CD4-positive, alpha-beta T cell treated with Interleukin-6 for 4 hours (primary cell): ENCODE results near the gene OTULIN.

ENCODE experiments used
- DNase-seq: peaks from one replicate; pipeline ENCODE4 v3.0.0-alpha.2; 2020; ENCODE audit warnings: mixed read lengths

OTULIN gene

DNA sequence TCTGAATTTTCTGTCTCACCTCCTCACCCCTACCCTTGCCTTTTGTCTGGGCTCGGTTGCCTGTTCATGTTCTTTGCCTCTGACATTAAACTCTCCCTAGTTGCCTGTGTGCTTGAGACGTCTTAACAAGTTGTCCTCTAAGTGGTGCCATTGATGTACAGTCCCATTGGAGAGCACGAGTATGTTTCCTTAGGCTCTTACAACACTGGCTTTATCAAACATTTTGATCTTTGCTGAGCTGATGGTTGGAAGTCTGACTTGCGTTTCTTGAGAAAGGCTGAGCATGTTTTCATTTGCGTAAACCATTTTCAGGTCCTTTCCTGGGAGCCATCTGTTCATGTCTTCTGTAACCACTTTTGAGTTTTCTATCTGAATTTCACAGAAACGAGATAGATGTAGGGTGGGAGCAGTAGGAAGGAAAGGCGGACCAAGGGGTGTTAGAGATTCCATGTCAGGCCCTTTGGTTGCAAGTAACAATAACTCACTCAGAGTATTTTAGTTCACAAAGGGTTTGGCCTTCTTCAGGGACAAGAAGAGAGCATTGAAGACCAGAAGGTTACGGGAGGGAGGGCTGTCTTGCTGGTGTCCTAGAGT, 35.4 kb downstream of the OTULIN start:
- DNase-seq = no peak

DNA sequence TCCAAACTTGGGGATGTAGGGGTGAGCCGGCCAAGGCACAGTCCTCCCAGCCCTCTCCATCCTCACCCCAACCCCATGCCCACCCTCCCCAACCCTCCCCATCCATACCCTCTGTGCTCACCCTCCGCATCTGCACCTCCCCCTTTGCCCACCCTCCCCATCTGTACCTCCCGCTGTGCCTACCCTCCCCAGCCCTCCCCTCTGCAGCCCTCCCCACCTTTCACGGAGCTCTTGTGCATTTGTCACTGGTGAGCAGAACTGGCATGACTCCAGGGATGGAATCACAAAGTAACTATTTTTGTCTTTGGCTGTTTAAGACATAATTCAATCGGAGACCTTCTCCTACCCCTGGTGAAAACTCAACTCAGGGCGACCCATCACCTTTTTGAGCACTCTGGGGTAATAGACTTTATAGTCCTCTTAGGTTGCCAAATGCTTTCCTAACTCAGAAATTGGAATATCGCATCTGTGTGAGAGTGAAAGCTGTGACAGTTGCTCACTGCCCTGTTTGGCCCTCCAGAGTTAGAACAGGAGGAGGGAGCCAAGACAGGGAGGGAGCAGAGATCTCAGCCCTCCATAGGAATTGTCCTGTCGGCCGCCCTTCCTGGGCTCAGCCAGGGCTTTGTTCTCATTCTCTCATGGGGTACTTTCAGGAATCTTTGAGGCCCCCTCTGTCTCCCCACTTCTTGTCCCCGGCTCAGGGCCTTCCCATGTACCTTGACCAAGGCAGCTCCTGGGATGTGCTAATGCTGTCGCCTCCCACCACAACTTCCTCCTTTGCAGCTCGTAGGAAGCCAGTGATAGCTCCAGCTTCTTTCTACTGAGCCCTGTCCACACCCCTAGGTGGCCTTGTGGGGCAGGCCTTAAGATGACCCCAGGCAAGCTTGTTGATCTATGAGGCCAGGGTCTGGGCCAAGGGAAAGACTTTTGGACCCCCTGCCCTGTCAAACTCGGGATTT, 36.2 kb downstream of the OTULIN start:
- no peak for DNase-seq

DNA sequence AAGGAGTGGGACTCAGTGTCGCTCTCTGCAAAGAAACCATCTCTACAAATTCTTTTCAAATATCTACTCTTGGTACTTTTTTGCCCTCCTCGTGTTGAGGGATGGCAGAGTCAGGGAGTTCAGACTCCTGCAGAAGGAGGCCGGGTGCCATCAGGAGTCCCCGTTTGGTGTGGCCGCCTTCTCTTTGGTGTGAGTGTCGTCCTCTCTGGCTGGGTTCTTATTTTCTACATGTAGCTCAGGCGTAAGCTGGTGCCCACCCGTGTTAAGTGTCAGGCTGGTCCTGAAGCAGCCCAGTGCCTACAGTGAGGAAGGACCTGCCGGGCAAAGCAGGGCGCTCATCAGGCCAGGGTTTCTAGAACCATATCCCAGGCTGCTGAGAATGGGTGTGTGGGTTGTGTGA, 37.0 kb downstream of the OTULIN start:
- DNase-seq = no peak

DNA sequence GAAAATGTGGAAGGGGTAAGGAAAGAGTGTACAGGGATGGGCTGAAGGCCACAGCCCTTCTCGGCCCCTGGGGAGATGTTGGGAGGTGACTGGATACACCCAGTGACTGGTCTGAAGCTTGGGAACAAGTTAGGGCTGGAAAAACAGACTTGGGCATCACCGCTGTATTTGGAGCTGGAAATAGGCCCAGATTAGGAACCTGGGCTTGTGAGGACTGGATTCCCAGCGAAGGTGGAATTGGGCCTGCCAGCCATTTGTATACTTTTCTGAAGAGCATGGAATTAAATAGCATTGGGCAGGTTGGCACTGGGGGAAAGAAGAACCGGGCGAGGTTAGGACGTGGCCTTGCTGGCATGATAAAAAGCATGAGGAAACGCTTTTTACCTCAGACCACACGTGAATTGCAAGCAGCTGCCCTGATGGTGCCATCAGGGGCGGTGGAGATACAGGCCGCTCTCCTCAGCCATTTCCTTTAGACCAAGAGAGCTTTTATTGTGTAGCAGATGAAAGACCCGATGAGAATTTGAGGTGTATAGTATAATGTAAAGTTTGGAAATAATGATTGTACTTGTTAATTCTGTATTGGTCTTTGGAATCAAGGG, 37.8 kb downstream of the OTULIN start:
- no peak for DNase-seq

DNA sequence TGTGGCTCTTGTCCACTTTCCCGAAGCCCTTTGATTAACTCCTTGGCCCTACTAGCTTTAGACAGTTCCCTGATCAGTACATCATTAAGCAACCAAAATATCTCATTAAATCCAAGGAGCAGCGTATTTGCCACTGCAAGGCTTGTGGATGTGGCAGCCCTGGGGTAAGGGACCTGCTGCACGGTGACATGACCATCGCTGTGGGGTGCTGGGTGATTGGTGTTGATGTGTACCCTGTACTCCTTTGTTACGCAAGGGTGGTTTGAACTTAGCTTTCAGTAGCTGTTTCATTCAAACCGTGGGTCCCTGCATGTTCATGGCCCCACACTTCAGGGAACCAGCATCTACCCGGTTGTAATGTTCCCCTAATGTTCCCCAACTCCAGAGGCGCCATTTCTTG, 41.0 kb downstream of the OTULIN start:
- DNase-seq = no peak

DNA sequence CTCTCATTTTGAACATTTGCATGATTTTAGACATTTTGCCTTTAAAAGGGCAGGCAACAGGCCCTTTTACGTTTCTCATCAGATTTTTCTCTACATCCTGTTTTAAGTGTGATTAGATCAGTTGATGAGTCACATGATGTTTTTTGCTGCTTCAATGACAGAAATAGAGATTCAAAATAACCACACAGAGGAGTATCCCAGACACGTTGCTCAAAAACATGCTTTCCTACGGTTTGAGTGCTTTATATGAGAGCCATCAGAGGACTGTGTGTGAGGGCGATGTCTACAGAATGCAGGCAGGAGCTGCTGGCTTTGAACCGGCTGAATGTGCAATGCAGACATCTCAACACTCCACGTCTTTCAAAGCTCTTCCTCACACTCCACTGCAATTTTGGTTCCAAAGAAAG, 42.1 kb downstream of the OTULIN start:
- peak; percentile 75 for DNase-seq

DNA sequence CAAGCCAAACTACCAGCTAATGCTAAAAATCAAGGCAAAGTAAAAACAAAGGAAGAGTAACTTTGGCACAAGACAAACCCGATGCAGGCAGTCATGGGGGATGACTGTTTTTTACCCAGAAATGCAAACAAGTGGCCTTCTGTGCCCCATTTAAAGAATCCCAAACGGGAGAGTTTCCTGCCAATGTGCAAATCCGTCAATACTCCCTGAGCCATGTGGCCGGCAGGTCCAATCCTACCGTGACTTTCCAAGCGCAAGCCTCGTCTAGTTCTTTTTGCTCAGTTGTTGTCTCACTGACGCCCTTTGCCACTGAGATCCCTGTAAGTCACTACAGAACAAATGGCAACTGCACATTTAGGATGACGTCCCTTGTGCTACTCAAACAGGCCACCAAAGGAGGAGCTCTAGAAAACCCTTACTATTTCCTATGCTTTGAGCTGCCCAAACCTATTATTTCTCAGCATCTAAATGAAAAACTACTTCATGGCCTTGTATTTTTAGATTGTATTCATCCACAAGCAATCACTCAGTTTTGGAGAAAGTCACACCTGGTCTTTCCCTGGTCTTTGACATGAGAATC, 43.4 kb downstream of the OTULIN start:
- no peak for DNase-seq

DNA sequence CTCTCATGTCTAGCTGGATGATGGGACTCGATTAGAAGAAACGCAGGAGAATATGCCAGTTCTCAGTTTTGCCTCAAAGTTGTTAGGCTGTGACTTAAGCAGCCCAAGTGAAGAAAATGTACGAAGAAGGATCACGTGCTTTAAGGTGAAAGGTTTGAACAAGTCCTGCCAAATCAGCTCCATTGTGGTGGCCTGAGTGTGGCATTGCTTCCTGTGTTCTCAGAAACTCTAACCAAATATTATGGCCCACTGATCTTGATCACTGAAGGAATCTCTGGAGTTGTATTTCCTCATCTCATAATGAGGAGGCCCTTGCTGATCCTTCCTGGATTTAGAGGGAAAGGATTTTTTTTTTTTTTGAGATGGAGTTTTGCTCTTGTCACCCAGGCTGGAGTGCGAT, 44.0 kb downstream of the OTULIN start:
- no peak for DNase-seq

DNA sequence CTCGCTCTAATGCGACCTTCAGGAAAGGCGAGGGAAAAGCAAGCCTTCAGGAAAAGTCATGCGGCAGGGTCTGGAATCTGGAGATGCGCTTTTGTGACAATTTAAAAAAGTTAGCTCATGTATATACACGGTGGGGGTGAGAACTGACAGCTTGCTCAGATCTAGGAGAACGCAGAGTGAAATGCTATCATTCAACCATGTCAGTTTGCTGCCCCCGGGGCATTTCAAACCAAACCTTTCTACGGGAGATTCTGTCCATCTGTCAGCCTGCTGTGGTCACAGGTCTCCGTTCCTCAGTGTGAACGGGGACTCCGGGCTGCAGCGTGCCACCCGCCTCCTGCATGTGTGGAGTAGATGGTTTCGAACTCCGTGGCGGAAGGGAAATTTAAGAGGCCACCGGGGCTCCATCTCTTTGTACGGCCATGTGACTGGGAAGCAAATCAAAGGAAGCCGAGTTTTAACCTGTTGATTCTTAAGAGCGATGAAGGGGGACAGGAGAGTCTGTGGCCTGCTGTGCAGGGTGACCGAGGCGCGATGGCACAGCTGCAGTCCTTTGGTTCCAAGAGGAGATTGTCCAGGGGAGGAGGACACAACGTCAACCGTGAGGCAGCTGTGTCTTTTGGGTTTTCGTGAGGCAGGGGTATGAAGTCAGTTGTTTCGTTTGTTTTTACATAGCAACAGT, 45.9 kb downstream of the OTULIN start:
- DNase-seq = no peak

DNA sequence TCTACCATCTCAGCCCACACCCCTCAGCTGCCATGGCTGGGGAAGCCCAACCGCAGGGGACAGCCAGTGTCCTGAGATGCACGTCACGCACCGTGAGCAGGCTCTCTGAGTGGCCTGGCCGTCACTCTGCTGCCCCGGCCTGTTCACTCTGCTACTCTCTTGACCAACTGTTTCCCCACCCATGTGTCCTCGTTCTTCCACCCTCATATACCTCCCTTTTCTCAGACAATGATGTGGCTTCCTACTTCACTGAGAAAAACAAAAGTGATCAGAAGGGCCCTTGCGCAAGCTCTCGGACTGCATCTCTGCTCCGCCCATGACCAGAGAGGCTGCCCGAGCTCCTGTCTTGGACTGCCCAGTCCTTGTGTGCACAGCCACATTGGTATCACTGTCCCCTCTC, 47.6 kb downstream of the OTULIN start:
- no peak for DNase-seq

DNA sequence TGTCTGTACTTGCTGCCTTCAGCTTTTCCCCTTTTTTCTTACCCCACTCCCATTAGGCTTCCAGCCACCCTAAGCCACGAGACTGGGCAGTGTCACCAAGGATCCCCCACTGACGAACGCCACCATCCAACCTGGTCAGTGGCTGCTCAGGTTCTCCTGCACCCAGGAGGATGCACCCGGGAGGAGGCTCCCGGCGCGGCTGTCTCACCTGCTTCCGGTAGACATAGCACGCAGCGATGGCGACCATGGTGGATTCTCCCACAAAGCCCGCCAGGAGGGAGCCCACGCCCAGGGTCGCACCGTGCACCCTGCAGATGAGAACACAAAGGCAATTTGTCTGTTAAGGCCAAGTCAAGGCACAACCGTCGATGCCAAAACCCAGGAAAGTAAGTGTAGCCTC, 48.1 kb downstream of the OTULIN start:
- DNase-seq = no peak

DNA sequence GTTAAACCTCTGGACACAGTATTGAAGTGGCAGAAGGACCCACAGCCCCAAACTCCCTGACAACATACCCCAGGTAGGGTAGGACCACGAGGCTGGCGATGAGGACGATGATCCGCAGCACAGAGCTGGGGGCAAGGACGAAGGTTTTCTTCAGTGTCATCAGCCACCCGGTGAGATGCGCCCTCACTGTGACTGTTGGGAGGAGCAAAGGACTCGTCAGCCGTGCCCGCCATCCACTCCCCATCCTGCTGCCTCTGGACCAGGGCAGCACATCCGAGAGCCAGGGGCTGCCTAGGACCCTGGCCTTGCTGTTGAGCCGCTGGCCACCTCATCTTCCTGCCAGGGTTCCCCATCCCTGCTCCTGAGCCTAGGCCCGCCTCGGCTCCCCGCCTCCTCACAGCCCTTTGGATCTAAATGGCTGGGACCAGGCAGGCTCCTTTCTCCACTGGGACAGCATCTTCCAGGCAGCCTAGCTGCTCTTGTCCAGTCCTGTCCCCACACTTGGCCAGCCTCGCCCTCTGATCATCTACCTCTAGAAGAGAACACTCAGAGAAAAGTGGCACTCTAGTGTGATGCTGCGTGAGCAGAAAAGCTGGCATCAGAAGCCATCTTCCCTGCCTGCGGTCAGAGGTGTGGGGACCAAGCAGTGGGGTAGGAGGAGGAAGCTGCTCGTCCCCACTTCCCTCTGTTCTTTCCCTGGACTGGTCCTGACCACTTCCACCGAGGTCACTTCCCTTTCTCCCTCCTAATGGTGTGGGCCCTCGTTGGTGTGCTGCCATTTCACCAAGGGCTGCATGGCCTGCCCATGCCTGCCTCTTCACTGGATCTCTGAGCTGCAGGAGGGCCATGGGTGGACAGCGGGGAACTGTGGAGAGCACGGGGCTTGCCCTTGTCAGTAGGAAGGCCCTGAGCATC, 49.2 kb downstream of the OTULIN start:
- no peak for DNase-seq

DNA sequence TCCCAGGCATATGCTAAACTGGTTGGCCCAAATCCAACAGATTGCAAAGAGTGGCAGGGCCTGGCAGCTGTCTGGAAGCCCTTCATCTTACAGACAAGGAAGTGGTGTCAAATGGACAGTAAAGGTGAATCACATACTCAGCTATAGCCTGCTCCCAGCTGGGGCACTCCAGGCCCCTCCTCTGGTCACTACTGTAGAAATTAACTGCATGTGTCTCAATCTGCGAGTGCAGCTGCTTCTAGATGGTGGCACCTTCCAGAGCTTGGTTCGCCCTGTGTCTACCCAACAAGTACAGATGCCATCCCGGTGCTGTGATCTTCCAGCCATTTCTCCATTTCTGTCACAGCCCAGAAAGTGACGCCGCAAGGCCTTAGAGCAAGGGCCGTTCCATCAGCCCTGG, 50.2 kb downstream of the OTULIN start:
- no peak for DNase-seq

DNA sequence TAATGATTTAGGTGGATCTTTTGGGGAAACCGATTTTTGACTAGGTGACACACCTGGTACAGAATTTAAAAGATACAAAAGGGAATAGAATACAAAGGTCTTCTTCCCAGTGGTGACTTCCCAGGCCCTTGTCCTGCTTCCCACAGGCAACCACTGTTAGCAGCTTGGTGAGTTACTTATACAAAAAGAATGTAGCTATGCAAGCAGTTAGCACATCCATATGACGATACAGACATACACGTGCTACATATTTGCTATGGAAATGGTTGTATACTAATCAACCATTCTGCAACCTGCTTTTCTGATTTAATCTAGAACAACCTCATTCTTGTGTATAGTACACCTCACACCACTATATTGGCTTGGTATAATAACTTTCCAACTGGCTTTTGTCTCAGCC, 51.0 kb downstream of the OTULIN start:
- no peak for DNase-seq

DNA sequence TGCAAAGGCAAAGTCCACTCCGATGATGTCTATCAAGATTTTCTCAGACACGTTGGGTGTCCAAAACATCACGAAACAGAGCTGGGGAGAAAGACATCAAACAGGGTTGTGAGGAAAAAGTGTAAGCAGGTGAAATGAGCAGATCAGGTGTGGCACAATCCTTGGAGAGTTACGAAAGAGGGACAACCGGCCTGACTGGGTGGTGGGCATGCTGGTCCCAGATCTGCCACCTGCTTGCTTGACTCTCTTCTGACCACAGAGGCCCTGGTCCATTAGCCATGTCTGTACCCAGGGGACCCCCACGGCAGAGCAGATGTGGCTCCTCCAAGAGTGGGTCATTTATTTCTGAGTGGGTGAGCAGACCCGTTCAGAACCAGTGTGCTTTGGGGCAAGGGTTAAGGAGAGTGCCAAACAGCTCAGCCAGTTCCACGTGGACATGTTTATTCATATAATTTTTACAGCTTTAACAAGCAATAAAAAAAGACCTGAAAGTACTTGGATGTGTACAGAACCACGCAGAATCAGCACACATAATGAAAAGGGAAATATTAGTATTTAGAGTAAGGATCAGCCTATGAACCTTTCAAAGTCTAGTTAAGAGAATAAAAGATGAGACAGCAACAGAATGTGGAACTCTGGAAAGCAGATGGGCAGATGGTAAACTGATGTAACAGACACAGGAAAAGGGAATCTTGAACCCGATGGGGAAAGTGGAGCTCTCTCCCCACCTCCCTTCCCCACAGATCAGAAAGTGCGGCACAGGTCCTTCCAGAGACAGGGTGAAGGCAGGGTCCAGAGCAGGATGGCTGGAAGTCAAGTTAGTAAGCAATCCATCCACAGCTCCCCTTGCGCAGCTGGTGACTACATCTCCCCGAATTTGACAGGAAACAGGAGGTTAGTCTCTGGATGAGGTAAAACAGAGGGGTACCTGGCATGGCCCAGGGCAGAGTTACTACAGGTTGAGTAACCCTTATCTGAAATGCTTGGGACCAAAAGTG, 52.5 kb downstream of the OTULIN start:
- DNase-seq = no peak

DNA sequence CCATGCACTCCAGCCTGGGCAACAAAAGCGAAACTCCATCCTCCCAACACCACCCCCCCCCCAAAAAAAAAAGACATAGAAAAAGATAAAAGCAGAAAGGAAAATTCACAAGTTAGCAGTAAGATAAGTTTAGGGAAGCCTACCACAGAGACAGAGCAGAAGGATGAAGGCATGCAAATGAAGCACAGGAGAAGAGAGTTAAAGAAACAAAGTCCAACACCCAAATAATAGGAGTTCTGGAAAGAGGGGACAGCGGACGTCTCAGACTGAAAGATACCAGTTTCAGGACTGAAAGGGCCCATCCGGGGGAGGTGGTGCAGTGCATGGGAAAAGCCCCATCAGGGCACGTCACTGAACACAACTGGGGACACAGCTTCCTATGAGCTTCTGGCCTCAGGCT, 54.3 kb downstream of the OTULIN start:
- DNase-seq = no peak

DNA sequence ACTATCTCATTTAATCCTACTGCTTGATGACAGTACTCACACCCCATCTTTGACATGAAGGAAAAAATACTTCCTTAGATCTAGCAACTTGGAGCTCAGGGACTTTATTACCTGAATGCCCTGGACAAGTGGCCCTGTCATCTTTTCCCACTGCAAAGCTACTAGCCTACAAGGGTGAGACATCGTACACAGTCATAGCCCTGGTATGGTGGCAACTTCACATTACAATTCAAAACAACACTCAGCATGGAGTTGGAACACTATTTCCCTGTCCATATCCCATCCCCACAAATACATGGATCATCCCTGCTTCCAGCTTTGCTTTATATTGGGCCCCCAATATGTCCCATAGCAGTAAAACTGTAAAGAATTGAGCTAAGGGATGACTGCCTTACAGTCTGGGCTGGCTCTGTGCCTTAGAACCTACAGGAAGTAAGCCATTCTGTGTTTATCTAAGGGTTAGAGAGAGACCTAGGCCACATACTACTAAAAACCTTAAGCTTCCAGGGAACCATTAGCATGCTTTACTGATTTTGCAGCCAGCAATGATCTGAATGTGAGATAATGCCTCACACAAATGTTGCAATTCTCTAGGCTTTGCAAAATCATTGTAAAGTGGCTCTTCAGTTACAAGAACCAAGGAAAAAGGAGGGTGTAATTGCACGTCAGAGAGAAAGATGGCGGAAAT, 55.9 kb downstream of the OTULIN start:
- DNase-seq = no peak

DNA sequence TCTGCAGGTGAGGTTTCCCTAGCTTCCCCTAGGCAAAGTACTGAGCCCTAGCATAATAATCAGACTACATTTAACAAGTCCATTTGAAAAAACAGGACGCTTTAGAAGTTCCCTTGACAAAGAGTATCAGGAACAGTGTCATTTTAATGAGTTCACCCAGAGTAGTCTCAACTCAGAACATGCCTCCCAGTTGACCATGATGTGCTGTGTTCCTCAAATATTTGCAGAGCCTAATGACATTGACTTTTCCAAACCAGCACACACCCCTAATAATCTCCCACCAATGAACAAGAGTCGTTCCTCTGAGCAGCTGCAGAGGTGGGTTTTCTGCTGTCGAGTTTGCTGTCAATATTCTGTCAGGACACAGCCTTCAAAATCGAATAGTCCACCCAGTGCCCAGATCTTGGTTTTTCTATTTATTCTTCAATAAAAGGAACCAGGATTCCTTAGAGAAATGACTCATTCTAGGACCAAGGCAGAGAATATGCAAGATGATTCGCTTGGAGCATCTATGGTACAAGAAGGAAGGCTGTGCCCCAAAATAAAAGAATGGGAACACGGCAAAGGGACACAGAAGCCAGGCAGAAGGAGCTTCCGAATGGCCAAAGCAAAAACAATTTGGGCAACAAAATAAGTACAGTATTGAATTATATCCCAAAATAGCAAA, 57.6 kb downstream of the OTULIN start:
- DNase-seq = no peak

DNA sequence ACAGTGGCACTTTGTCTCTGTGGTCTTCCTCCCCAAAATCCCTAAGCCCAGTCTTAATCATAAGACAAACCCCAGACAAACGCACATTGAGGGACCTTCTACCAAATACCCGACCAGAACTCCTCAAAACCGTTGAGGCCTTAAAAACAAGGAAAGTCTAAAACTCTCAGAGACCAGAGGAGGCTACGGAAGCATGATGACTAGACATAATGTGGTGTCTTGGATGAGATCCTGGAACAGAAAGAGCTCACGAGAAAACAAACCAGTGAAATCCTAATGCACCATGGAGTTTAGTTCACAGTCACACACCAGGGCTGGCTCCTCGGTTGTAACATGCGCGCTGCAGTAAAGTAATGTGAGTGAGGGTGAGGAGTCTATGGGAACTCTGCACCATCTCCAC, 58.4 kb downstream of the OTULIN start:
- DNase-seq = no peak
